AG09319 (cell line): ENCODE measurements around the gene MTRFR.

ENCODE experiments used
- DNase-seq: peaks from one replicate; pipeline ENCODE4 v3.0.0-alpha.2; 2010; ENCODE audit warnings: low read depth; ENCODE audit errors: extremely low read depth
- TF ChIP-seq, protein P1 (sequence below): IDR thresholded peaks from 2 replicates; pipeline ENCODE4 v1.5.1; 2011; ENCODE audit warnings: low read depth, mild to moderate bottlenecking, inconsistent platforms, low read length, moderate library complexity

Gene MTRFR

GRCh38 chr12:123227581-123228258 lies 5.5 kb upstream of the MTRFR start:
- no peak for DNase-seq
- TF ChIP-seq, protein P1, sequence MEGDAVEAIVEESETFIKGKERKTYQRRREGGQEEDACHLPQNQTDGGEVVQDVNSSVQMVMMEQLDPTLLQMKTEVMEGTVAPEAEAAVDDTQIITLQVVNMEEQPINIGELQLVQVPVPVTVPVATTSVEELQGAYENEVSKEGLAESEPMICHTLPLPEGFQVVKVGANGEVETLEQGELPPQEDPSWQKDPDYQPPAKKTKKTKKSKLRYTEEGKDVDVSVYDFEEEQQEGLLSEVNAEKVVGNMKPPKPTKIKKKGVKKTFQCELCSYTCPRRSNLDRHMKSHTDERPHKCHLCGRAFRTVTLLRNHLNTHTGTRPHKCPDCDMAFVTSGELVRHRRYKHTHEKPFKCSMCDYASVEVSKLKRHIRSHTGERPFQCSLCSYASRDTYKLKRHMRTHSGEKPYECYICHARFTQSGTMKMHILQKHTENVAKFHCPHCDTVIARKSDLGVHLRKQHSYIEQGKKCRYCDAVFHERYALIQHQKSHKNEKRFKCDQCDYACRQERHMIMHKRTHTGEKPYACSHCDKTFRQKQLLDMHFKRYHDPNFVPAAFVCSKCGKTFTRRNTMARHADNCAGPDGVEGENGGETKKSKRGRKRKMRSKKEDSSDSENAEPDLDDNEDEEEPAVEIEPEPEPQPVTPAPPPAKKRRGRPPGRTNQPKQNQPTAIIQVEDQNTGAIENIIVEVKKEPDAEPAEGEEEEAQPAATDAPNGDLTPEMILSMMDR: no peak

DNA sequence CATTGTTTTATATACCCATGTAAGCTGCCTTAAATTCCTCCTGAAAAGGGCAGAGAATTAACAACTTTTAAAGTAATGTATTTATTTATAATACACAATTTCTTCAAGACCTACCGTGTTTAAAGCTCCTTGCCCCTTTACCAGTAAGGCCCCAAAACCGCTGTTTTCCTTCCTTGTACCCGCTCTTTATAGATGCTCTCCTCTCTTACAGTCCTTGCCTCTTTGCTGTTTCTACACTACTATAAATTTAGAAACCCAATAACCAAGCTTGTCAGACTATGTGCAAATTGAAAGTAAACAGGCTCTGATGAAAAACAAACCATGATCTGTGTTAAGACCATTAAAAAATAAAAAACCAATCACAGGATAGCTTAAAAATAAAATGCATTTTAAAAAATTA lies 4.2 kb upstream of the MTRFR start:
- TF ChIP-seq, protein P1: no peak
- DNase-seq: no peak

- TF ChIP-seq, protein P1: no peak
- no peak for DNase-seq
Measured at GRCh38 chr12:123231931-123232330, 1.3 kb upstream of the MTRFR start.

DNA sequence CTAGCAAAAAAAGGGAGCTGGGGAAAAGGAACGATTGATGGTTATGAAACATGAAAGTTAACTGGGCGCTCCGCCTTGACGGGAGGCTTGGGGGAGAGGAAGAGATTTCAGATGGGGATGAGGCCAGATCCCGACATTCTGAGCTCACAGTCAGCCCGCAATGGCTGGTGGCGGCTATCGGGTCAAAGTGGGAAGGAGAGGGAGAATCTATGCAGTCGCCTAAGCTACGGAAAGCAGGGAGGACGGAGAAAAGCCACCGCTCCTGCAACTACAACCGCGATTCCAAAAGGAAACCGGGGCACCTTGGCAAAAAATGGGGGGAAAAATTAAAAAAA lies 797 bp upstream of the MTRFR start:
- TF ChIP-seq, protein P1: no peak
- no peak for DNase-seq

DNA sequence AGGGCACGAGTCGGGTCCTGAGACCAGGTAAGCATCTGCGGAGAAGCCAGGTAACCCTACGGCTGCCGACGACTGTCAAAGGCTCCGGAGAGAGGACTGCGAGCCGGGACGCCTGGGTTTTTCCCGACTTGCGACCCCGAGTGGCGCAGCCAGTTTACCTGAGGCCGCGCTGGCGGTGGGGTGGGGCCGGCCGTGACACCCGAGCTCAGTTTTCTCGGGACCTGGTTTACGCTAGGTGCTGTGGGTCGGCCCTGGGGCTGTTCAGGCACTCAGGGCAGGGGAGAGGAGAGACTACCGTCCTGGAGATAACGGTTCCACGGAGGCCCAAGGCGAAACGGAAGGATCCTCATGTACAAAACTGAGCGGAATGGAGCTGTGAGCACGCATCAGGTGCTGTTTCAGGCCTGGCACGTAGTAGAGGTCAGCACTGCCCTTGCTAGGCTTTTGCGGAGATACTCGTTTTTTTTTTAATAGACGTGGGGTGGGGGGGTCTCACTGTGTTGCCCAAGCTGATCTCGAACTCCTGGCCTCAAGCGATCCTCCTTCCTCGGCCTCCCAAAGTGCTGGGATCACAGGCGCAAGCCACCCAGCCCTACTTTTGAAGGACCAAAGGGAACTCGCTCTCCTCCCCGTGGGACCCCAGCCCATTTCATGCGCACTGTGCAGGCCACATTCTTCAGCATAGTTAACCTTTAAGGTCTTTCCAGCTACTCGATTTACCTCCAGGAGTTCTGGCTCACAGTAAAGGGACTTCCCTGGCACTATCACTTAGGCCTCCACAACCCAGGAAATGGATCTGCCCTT lies 471 bp downstream of the MTRFR start:
- TF ChIP-seq, protein P1: no peak
- no peak for DNase-seq

GRCh38 chr12:123237646-123238329 lies 4.6 kb downstream of the MTRFR start:
- TF ChIP-seq, protein P1: peak; percentile 79
- peak; percentile 34 for DNase-seq

DNA sequence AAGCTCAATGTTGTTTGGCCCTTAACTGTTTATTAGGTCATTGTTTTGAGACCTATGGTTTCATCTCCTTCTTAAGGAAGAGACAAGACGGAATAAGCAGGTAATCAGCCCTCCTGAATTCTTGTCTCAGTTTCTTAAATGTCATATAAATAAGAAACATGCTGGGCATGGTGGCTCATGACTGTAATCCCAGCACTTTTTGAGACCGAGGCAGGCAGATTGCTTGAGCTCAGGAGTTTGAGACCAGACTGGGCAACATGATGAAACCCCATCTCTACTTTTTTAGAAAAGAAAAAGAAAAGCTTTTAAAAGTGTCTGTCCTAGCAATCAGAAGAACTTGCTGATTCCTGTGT lies 5.1 kb downstream of the MTRFR start:
- DNase-seq: no peak
- TF ChIP-seq, protein P1: no peak
